Osteoblast (primary cell): ENCODE measurements around the gene ANKRD44. TPM values are rescaled to one million over a fixed set of nuclear protein-coding genes. Genes with fewer than 3 reads are reported as not detected.

Experiments used
- DNase-seq: peaks from one replicate; pipeline ENCODE4 v3.0.0; 2011; ENCODE audit warnings: low spot score, mixed read lengths; ENCODE audit not compliant: insufficient read length; ENCODE audit errors: missing footprints
- H2AFZ ChIP-seq: 2 replicates; pipeline ENCODE4 v1.6.0; 2011; ENCODE audit warnings: mild to moderate bottlenecking, low read length
- H3K27ac ChIP-seq: 2 replicates; pipeline ENCODE4 v1.5.1; 2011; ENCODE audit warnings: mild to moderate bottlenecking, low read depth, low read length, moderate library complexity
- H3K27me3 ChIP-seq: 2 replicates; pipeline ENCODE4 v1.6.0; 2012; ENCODE audit warnings: mild to moderate bottlenecking, control low read depth, inconsistent platforms, low read length, moderate library complexity; ENCODE audit not compliant: insufficient read depth
- H3K36me3 ChIP-seq: 2 replicates; pipeline ENCODE4 v1.5.1; 2011; ENCODE audit warnings: mild to moderate bottlenecking, low read length, control low read depth, moderate library complexity; ENCODE audit not compliant: insufficient read depth
- H3K4me1 ChIP-seq: 2 replicates; pipeline ENCODE4 v1.5.1; 2011; ENCODE audit warnings: mild to moderate bottlenecking, low read length, control low read depth, moderate library complexity; ENCODE audit not compliant: insufficient read depth
- H3K4me2 ChIP-seq: 2 replicates; pipeline ENCODE4 v1.6.0; 2011; ENCODE audit warnings: mild to moderate bottlenecking, low read length; ENCODE audit not compliant: insufficient read depth
- H3K4me3 ChIP-seq: fragments of 200-600 bp; sonication (generic); 3 replicates; pipeline ENCODE4 v1.5.1; 2012; ENCODE audit warnings: mild to moderate bottlenecking, low read length, inconsistent platforms; ENCODE audit not compliant: insufficient read depth
- H3K79me2 ChIP-seq: 2 replicates; pipeline ENCODE4 v1.6.0; 2012; ENCODE audit warnings: mild to moderate bottlenecking, low read length, control low read depth, inconsistent platforms; ENCODE audit not compliant: insufficient read depth
- H3K9me3 ChIP-seq: 2 replicates; pipeline ENCODE4 v1.5.1; 2011; ENCODE audit warnings: low read depth, low read length, control low read depth
- H4K20me1 ChIP-seq: 2 replicates; pipeline ENCODE4 v1.6.0; 2012; ENCODE audit warnings: mild to moderate bottlenecking, low read length, control low read depth; ENCODE audit not compliant: insufficient read depth
- total RNA-seq: library from RNA; depleted of rRNA; stranded (reverse); fragments of >200 nt; gene quantifications from 2 replicates; pipeline ENCODE4 v1.2.3, GENCODE V29; 2012
- TF ChIP-seq, protein P1 (sequence below): IDR thresholded peaks from 2 replicates; pipeline ENCODE4 v1.5.1; 2011; ENCODE audit warnings: mild to moderate bottlenecking, low read depth, low read length, moderate library complexity; ENCODE audit errors: extremely low read depth

ANKRD44 gene
- total RNA-seq, 1 donor, result 44.5 TPM

DNA sequence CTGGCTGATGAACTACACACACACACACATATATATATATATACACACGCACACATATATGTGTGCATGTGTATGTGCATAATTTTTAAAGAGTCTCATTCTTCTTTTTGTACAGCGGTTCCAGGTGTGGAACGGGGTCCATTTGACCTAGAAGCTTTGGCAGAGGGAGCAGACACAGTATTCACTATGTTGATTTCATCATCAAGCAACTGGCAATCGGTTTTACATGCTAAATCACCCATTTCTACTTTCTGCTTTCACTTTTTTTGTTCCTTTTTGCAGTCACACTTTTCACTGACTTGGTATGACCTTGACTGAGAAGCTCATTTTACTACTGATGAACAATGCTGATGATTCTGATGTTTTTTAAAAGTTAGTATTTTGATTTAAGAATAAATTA lies 321.1 kb downstream of the ANKRD44 start:
- no peak for DNase-seq
- H3K4me2 ChIP-seq, result no peak overlapping the region
- no peaks in the 10 kb centered on the region for H3K36me3 ChIP-seq
- no peak overlapping the region for H2AFZ ChIP-seq
- no peaks in the 10 kb centered on the region for H3K27me3 ChIP-seq
- TF ChIP-seq, protein P1, sequence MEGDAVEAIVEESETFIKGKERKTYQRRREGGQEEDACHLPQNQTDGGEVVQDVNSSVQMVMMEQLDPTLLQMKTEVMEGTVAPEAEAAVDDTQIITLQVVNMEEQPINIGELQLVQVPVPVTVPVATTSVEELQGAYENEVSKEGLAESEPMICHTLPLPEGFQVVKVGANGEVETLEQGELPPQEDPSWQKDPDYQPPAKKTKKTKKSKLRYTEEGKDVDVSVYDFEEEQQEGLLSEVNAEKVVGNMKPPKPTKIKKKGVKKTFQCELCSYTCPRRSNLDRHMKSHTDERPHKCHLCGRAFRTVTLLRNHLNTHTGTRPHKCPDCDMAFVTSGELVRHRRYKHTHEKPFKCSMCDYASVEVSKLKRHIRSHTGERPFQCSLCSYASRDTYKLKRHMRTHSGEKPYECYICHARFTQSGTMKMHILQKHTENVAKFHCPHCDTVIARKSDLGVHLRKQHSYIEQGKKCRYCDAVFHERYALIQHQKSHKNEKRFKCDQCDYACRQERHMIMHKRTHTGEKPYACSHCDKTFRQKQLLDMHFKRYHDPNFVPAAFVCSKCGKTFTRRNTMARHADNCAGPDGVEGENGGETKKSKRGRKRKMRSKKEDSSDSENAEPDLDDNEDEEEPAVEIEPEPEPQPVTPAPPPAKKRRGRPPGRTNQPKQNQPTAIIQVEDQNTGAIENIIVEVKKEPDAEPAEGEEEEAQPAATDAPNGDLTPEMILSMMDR, result no peak
- no peaks in the 10 kb centered on the region for H3K79me2 ChIP-seq
- peaks cover 18% of the 10 kb centered on the region for H3K4me1 ChIP-seq
- H3K9me3 ChIP-seq, result no peaks in the 10 kb centered on the region
- H3K4me3 ChIP-seq, result no peak overlapping the region
- no peaks in the 10 kb centered on the region for H4K20me1 ChIP-seq
- H3K27ac ChIP-seq, result no peak overlapping the region

DNA sequence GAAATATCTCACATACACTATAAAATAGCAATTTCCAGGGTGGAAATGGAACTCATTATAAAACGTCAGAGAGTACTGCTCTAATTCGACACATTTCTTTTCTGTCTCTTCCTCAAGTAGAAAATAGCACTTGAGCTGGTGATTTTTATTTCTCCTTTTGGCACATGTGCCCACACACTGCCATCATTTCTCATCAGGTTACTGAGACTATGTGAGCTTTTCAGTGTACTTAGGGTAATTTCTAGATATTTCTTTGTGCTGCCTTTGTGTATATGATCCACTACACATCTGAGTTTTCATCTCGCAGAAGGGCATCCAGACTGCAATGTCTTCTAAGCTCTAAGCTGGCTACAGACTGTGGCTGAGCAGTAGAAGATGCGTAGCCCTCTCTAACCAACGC lies 321.9 kb downstream of the ANKRD44 start:
- no peaks in the 10 kb centered on the region for H3K27me3 ChIP-seq
- H3K9me3 ChIP-seq, result no peaks in the 10 kb centered on the region
- peak overlapping the region; percentile 95 for H3K27ac ChIP-seq
- no peaks in the 10 kb centered on the region for H3K79me2 ChIP-seq
- no peak overlapping the region for H3K4me3 ChIP-seq
- no peak for DNase-seq
- no peaks in the 10 kb centered on the region for H4K20me1 ChIP-seq
- peaks cover 24% of the 10 kb centered on the region for H3K4me1 ChIP-seq
- TF ChIP-seq, protein P1, result no peak
- peak overlapping the region; percentile 71 for H2AFZ ChIP-seq
- no peak overlapping the region for H3K4me2 ChIP-seq
- H3K36me3 ChIP-seq, result no peaks in the 10 kb centered on the region

DNA sequence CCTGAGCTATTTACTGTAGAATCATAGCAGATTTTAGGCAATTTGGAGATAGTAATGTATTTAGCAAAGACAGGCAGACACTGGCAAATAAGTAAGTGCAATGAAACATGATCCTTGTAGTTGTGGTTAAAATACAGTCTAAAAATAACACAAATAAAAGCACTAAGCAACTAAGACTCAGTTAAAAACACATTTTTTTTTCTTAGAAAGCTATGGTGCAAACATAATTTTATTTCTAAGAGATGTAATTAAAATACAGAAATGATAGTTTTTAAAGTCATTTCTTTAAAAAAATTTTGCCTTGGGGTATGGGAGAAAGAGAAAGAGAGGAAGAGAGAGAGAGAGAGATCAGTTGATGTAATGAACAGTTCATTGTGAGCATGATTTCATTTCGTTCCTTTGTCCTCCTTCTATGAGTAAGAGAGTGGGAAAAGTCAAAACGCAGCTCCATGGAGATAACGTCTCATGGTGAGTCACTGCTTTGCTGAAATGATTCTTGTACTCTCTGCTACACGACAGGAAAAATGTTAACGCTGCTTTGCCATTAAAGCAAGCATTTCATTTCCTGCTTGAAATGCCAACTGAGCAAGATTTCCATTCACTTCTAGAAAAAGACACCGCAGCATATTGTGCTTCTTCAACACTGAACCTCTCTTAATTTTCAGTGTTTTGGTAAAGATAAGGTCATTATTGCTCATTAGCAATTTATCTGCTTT lies 322.8 kb downstream of the ANKRD44 start:
- DNase-seq, result peak; percentile 87
- Histone ChIP-seq H3K4me2 (peak overlapping the region; percentile 83), H3K4me1 (peaks cover 29% of the 10 kb centered on the region), H2AFZ (peak overlapping the region; percentile 71), H4K20me1 (no peaks in the 10 kb centered on the region), H3K4me3 (peak overlapping the region; percentile 50), H3K36me3 (no peaks in the 10 kb centered on the region), H3K27me3 (no peaks in the 10 kb centered on the region), H3K27ac (peak overlapping the region; percentile 95), H3K79me2 (no peaks in the 10 kb centered on the region), H3K9me3 (no peaks in the 10 kb centered on the region)
- TF ChIP-seq, protein P1, result no peak

DNA sequence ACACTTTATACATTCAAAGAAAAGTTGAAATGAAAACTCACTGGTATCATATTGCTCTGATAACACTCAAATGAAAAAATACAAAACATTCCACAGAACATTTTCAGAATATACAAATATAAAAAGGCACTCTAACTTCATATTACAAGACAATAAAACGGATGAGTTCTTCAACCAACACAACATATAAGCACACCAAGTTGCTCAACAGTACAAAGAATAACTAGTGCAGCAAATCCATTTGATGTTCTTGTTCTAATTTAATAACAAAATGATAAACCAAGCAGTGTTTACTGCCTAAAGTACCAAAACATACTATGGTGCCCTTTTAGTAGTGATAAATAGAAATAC lies 323.3 kb downstream of the ANKRD44 start:
- Histone ChIP-seq H3K4me1 (peaks cover 29% of the 10 kb centered on the region), H3K4me2 (peak overlapping the region; percentile 83), H3K27ac (peak overlapping the region; percentile 95), H4K20me1 (no peaks in the 10 kb centered on the region), H3K27me3 (no peaks in the 10 kb centered on the region), H3K79me2 (no peaks in the 10 kb centered on the region), H2AFZ (peak overlapping the region; percentile 43), H3K36me3 (no peaks in the 10 kb centered on the region), H3K4me3 (peak overlapping the region; percentile 50), H3K9me3 (no peaks in the 10 kb centered on the region)
- DNase-seq, result no peak
- TF ChIP-seq, protein P1, result no peak
